GM12891 (cell line): ENCODE measurements around the gene CEACAM5.

Experiments used
- PAX5 ChIP-seq: IDR thresholded peaks from 2 replicates; pipeline ENCODE4 v1.6.1; 2011; ENCODE audit warnings: low read length, moderate library complexity, mild to moderate bottlenecking; ENCODE audit not compliant: insufficient read depth, severe bottlenecking
- POLR2A ChIP-seq: IDR thresholded peaks from 2 replicates; pipeline ENCODE4 v1.6.1; 2011; ENCODE audit warnings: low read depth, low read length, control low read depth
- POLR2AphosphoS5 ChIP-seq: IDR thresholded peaks from 2 replicates; pipeline ENCODE4 v1.6.1; 2011; ENCODE audit warnings: low read depth, low read length, control low read depth
- POU2F2 ChIP-seq: IDR thresholded peaks from 2 replicates; pipeline ENCODE4 v1.6.1; 2011; ENCODE audit warnings: low read depth, mild to moderate bottlenecking, control low read depth, low read length, moderate library complexity
- TAF1 ChIP-seq: IDR thresholded peaks from 2 replicates; pipeline ENCODE4 v1.6.1; 2011; ENCODE audit warnings: low read depth, low read length, control low read depth

GRCh38 chr19:41720103-41720502 is 11.7 kb downstream of the CEACAM5 start:
- TF ChIP-seq POLR2A = no peak
- TF ChIP-seq PAX5 = no peak
- no peak for TF ChIP-seq POU2F2
- no peak for TF ChIP-seq POLR2AphosphoS5
- no peak for TF ChIP-seq TAF1
